ENCODE data around the gene GJC3.

The GJC3 gene

GRCh38 chr7:99881370-99881769, 48.0 kb downstream of the GJC3 start:
- H3K4me3 ChIP-seq (IDR thresholded peaks at IDR 0.05; ENCODE audit: insufficient read depth, low read depth, low read length) = no peak overlapping the region
- H3K27ac ChIP-seq = no peak overlapping the region
- H3K36me3 ChIP-seq (ENCODE audit: insufficient read depth) = no peaks in the 10 kb centered on the region
- H2AFZ ChIP-seq (ENCODE audit: low read depth) = no peak overlapping the region
- H3K27me3 ChIP-seq (ENCODE audit: insufficient read depth, low read depth) = no peaks in the 10 kb centered on the region
- no peak overlapping the region for H3K9ac ChIP-seq
- TF ChIP-seq CTCF (conservative IDR thresholded peaks at IDR 0.05; ENCODE audit: low read depth, low read length) = no peak
- H4K20me1 ChIP-seq (ENCODE audit: insufficient read depth) = no peaks in the 10 kb centered on the region
- H3K4me1 ChIP-seq (ENCODE audit: low read depth, poor library complexity, severe bottlenecking) = no peaks in the 10 kb centered on the region
- H3K79me2 ChIP-seq (ENCODE audit: insufficient read depth, low read depth) = no peaks in the 10 kb centered on the region
- no peak overlapping the region for H3K4me2 ChIP-seq

GRCh38 chr7:99876933-99877332, 52.5 kb downstream of the GJC3 start, which contains the start of gene OR2AE1:
Gene OR2AE1, minus strand, starts transcription at chr7:99877033. Its CDS starts 0 bp downstream, at chr7:99877033.
- H3K27me3 ChIP-seq (ENCODE audit: insufficient read depth, low read depth) = no peaks in the 10 kb centered on the region
- no peaks in the 10 kb centered on the region for H3K4me1 ChIP-seq (ENCODE audit: low read depth, poor library complexity, severe bottlenecking)
- no peak within 1 kb of the TSS for H3K4me3 ChIP-seq (IDR thresholded peaks at IDR 0.05; ENCODE audit: insufficient read depth, low read depth, low read length)
- no peak within 1 kb of the TSS for H3K27ac ChIP-seq
- no peaks in the 10 kb centered on the region for H3K79me2 ChIP-seq (ENCODE audit: insufficient read depth, low read depth)
- no peak within 1 kb of the TSS for H3K9ac ChIP-seq
- TF ChIP-seq CTCF (conservative IDR thresholded peaks at IDR 0.05; ENCODE audit: low read depth, low read length) = no peak
- H2AFZ ChIP-seq (ENCODE audit: low read depth) = no peak within 1 kb of the TSS
- H3K4me2 ChIP-seq = no peak within 1 kb of the TSS
- no peaks in the 10 kb centered on the region for H3K36me3 ChIP-seq (ENCODE audit: insufficient read depth)
- H4K20me1 ChIP-seq (ENCODE audit: insufficient read depth) = no peaks in the 10 kb centered on the region

- TF ChIP-seq CTCF (conservative IDR thresholded peaks at IDR 0.05; ENCODE audit: low read depth, low read length) = no peak
- H3K9ac ChIP-seq = no peak overlapping the region
- H3K4me2 ChIP-seq = no peak overlapping the region
- H4K20me1 ChIP-seq (ENCODE audit: insufficient read depth) = no peaks in the 10 kb centered on the region
- H3K79me2 ChIP-seq (ENCODE audit: insufficient read depth, low read depth) = no peaks in the 10 kb centered on the region
- H3K27ac ChIP-seq = no peak overlapping the region
- H3K4me3 ChIP-seq (IDR thresholded peaks at IDR 0.05; ENCODE audit: insufficient read depth, low read depth, low read length) = no peak overlapping the region
- no peaks in the 10 kb centered on the region for H3K27me3 ChIP-seq (ENCODE audit: insufficient read depth, low read depth)
- no peaks in the 10 kb centered on the region for H3K4me1 ChIP-seq (ENCODE audit: low read depth, poor library complexity, severe bottlenecking)
- no peak overlapping the region for H2AFZ ChIP-seq (ENCODE audit: low read depth)
- no peaks in the 10 kb centered on the region for H3K36me3 ChIP-seq (ENCODE audit: insufficient read depth)
Measured at GRCh38 chr7:99876491-99876890, 52.9 kb downstream of the GJC3 start.
